ENCODE results near the gene CCL26. TPM values are rescaled to one million over a fixed set of nuclear protein-coding genes. Genes with fewer than 3 reads are reported as not detected.

CCL26 gene
- total and polyA plus RNA-seq, 2 of the 13 experiments (the other 11 are each of a cell fraction or from before 2014, with no cell fraction given): 0.16 TPM; not detected in 1

DNA sequence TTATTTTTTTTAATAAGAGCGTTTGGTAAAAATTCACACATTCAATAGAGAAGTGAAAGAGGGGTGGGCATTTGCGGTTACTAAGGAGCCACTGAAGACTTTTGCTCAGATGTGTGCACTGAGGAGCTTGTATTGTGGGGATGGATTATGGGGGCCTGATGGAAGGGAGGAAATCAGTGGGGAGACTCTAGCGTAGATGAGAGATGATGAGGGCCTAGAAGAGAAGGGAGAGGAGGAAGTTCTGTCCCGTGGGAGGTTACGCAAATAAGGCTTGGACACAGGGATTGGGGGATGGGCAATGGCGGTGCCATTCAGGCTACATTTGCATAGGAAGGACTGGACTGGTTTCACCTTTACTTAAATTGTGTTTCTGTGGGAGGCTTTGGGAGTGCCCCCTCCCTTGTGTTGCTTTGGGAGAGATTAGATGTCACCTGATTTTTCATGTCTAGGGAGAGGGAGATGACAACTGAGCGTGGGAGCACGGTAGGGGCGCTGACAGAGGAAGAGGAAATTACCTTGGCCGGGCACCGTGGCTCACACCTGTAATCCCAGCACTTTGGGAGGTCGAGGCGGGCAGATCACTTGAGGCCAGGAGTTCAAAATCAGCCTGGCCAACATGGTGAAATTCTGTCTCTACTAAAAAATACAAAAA lies 31.0 kb downstream of the CCL26 start (continued):
- no peak for TF ChIP-seq ZNF101 (CRISPR knock-in tag; IDR thresholded peaks at IDR 0.05; ENCODE audit: borderline replicate concordance, low read depth)
- TF ChIP-seq YEATS2 (CRISPR knock-in tag; IDR thresholded peaks at IDR 0.05; ENCODE audit: borderline replicate concordance): 0 out of 2 replicates have a peak, but pooled peaks have one; percentile 36
- no peak for TF ChIP-seq ZNF331 (CRISPR knock-in tag; IDR thresholded peaks at IDR 0.05)
- TF ChIP-seq ZBTB46 (CRISPR knock-in tag; IDR thresholded peaks at IDR 0.05; ENCODE audit: borderline replicate concordance): no peak
- TF ChIP-seq CEBPG (CRISPR knock-in tag; IDR thresholded peaks at IDR 0.05): peak; percentile 79
- TF ChIP-seq SRF (IDR thresholded peaks at IDR 0.05; ENCODE audit: low read depth, low read length): no peak
- no peak for TF ChIP-seq ZNF724P (CRISPR knock-in tag; IDR thresholded peaks at IDR 0.05; ENCODE audit: borderline replicate concordance)
- TF ChIP-seq ZNF121 (CRISPR knock-in tag; IDR thresholded peaks at IDR 0.05): peak; percentile 57; the same call in 1 of the 2 replicates
- peak; percentile 15; the same call in 1 of the 2 replicates for TF ChIP-seq SALL1 (CRISPR knock-in tag; IDR thresholded peaks at IDR 0.05)
- TF ChIP-seq SETDB1 (CRISPR knock-in tag; IDR thresholded peaks at IDR 0.05; ENCODE audit: borderline replicate concordance): no peak
- TF ChIP-seq ZHX1 (CRISPR knock-in tag; IDR thresholded peaks at IDR 0.05; ENCODE audit: low read depth): no peak
- no peak for TF ChIP-seq MYPOP (CRISPR knock-in tag; IDR thresholded peaks at IDR 0.05)
- no peak for TF ChIP-seq FOXA1 (IDR thresholded peaks at IDR 0.05)
- TF ChIP-seq FOXA1 (CRISPR knock-in tag; IDR thresholded peaks at IDR 0.05): peak; percentile 26; the same call in 1 of the 2 replicates
- TF ChIP-seq ZNF138 (CRISPR knock-in tag; IDR thresholded peaks at IDR 0.05; ENCODE audit: low read depth): no peak
- TF ChIP-seq MEF2D (CRISPR knock-in tag; IDR thresholded peaks at IDR 0.05): 0 out of 2 replicates have a peak, but pooled peaks have one; percentile 30
- TF ChIP-seq JUND (CRISPR knock-in tag; IDR thresholded peaks at IDR 0.05): no peak
- TF ChIP-seq PRPF4 (IDR thresholded peaks at IDR 0.05; ENCODE audit: low read depth, low read length, poor library complexity, severe bottlenecking): peak; percentile 24
- TF ChIP-seq, protein P1, sequence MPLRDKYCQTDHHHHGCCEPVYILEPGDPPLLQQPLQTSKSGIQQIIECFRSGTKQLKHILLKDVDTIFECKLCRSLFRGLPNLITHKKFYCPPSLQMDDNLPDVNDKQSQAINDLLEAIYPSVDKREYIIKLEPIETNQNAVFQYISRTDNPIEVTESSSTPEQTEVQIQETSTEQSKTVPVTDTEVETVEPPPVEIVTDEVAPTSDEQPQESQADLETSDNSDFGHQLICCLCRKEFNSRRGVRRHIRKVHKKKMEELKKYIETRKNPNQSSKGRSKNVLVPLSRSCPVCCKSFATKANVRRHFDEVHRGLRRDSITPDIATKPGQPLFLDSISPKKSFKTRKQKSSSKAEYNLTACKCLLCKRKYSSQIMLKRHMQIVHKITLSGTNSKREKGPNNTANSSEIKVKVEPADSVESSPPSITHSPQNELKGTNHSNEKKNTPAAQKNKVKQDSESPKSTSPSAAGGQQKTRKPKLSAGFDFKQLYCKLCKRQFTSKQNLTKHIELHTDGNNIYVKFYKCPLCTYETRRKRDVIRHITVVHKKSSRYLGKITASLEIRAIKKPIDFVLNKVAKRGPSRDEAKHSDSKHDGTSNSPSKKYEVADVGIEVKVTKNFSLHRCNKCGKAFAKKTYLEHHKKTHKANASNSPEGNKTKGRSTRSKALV (CRISPR knock-in tag; IDR thresholded peaks at IDR 0.05): no peak
- TF ChIP-seq ARID2 (CRISPR knock-in tag; IDR thresholded peaks at IDR 0.05; ENCODE audit: borderline replicate concordance): no peak
- no peak for TF ChIP-seq DPF2 (CRISPR knock-in tag; IDR thresholded peaks at IDR 0.05; ENCODE audit: borderline replicate concordance, low read depth)

Data from HepG2 (cell line).